A549 (cell line): ENCODE measurements around the gene CDX1. TPM values are rescaled to one million over a fixed set of nuclear protein-coding genes. Genes with fewer than 3 reads are reported as not detected.

Experiments
- ATAC-seq, 2 experiments: fragments of 200-7000 bp in 1 of 2; fragments of >200 bp in 1 of 2; cut with Nextera tagmentation in 1 of 2; cut with Tn5 transposase in 1 of 2; 3 replicates each; pipeline versions ENCODE4 v1.8.0 to v1.9.1; 2018 to 2020; ENCODE audit warnings: mild to moderate bottlenecking in 1 of 2, moderate library complexity in 1 of 2
- CTCF ChIA-PET: fragments of 300-600 bp; sonication (Branson Sonifier 250); formaldehyde crosslinking; extraction: SDS; loops from one replicate; lab custom pipeline; 2021; ENCODE audit warnings: antibody characterized with exemption, inconsistent platforms; lab: Yijun Ruan, JAX
- POLR2A ChIA-PET: fragments of 350-600 bp; formaldehyde crosslinking; extraction: SDS; loops from one replicate; lab custom pipeline; 2021; ENCODE audit warnings: antibody characterized with exemption, inconsistent platforms; lab: Yijun Ruan, JAX
- DNase-seq, 2 experiments: peaks; one replicate each; pipeline versions ENCODE4 v3.0.0 to v3.0.0-alpha.2; 2011 to 2016; ENCODE audit warnings: low read depth in 1 of 2, low spot score in 1 of 2
- FAIRE-seq: peaks from 2 replicates; lab custom pipeline; 2011; peaks lifted over from hg19 to GRCh38; lab: Jason Lieb, UNC
- H3K27ac ChIP-seq, 2 experiments: fragments of >200 bp; sonication (Bioruptor Twin); formaldehyde crosslinking; 3 replicates each; pipeline ENCODE4 v1.5.1; 2016 to 2017
- H3K4me1 ChIP-seq: fragments of >200 bp; sonication (Bioruptor Twin); formaldehyde crosslinking; 3 replicates; pipeline ENCODE4 v1.6.1; 2016
- H3K4me2 ChIP-seq: fragments of >200 bp; sonication (Bioruptor Twin); formaldehyde crosslinking; 3 replicates; pipeline ENCODE4 v1.6.1; 2016
- H3K4me3 ChIP-seq: fragments of >200 bp; sonication (Bioruptor Twin); formaldehyde crosslinking; 3 replicates; pipeline ENCODE4 v1.5.1; 2016
- H3K9me3 ChIP-seq: fragments of >200 bp; sonication (Bioruptor Twin); formaldehyde crosslinking; 3 replicates; pipeline ENCODE4 v1.6.1; 2016
- EHF ChIP-seq: fragments of 250-450 bp; sonication (Bioruptor Pico); IDR thresholded peaks from 2 replicates; pipeline ENCODE4 v1.5.0; 2020; ENCODE audit warnings: mild to moderate bottlenecking
- ESRRA ChIP-seq: fragments of 150-350 bp; IDR thresholded peaks from 2 replicates; pipeline ENCODE4 v1.6.1; 2014; ENCODE audit warnings: mild to moderate bottlenecking, low read length, borderline replicate concordance
- FOSB ChIP-seq: fragments of 250-450 bp; sonication (Bioruptor Pico); IDR thresholded peaks from 2 replicates; pipeline ENCODE4 v1.5.0; 2020; ENCODE audit warnings: mild to moderate bottlenecking, moderate library complexity
- FOSL2 ChIP-seq, 2 experiments: fragments of 450-650 bp in 1 of 2; fragments of >200 bp in 1 of 2; sonication (Bioruptor Twin) in 1 of 2; formaldehyde crosslinking; IDR thresholded peaks; 2 replicates each; pipeline versions ENCODE4 v1.5.0 to v1.6.1; 2016 to 2020; ENCODE audit warnings: mild to moderate bottlenecking in 1 of 2, moderate library complexity in 1 of 2
- MAZ ChIP-seq: fragments of 150-350 bp; IDR thresholded peaks from 2 replicates; pipeline ENCODE4 v1.6.1; 2014; ENCODE audit warnings: antibody characterized with exemption, low read depth, low read length, borderline replicate concordance
- MYC ChIP-seq: IDR thresholded peaks from 2 replicates; pipeline ENCODE4 v1.6.1; 2012; ENCODE audit warnings: mild to moderate bottlenecking, inconsistent platforms, low read length, improper control_type of control experiment, borderline replicate concordance
- NPAS2 ChIP-seq: fragments of 250-450 bp; sonication (Bioruptor Pico); IDR thresholded peaks from 2 replicates; pipeline ENCODE4 v1.8.0; 2022; ENCODE audit warnings: mild to moderate bottlenecking, moderate library complexity, borderline replicate concordance
- RAD21 ChIP-seq, 2 experiments: fragments of >200 bp in 1 of 2; sonication (Bioruptor Twin) in 1 of 2; formaldehyde crosslinking in 1 of 2; IDR thresholded peaks in 1 of 2; conservative IDR thresholded peaks in 1 of 2; 2 replicates in 1 of 2; 3 replicates in 1 of 2; pipeline ENCODE4 v1.6.1; 2012 to 2018; ENCODE audit warnings: inconsistent platforms in 1 of 2
- RARB ChIP-seq: fragments of 250-450 bp; sonication (Bioruptor Pico); IDR thresholded peaks from 2 replicates; pipeline ENCODE4 v1.8.0; 2021; ENCODE audit warnings: mild to moderate bottlenecking, moderate library complexity
- REST ChIP-seq: fragments of 200-600 bp; sonication (generic); IDR thresholded peaks from 2 replicates; pipeline ENCODE4 v1.6.1; 2016; ENCODE audit warnings: antibody characterized with exemption, mild to moderate bottlenecking, moderate library complexity
- RFX5 ChIP-seq: fragments of 450-650 bp; IDR thresholded peaks from 2 replicates; pipeline ENCODE4 v1.7.1; 2014; ENCODE audit warnings: antibody characterized with exemption, mild to moderate bottlenecking, moderate library complexity
- RNF2 ChIP-seq: fragments of 200-600 bp; sonication (generic); IDR thresholded peaks from 2 replicates; pipeline ENCODE4 v1.6.1; 2016; ENCODE audit warnings: low read depth, mild to moderate bottlenecking, antibody characterized with exemption, moderate library complexity, borderline replicate concordance
- TFCP2L1 ChIP-seq: fragments of 250-450 bp; sonication (Bioruptor Pico); IDR thresholded peaks from 2 replicates; pipeline ENCODE4 v1.5.0; 2021; ENCODE audit warnings: mild to moderate bottlenecking
- TP53 ChIP-seq: fragments of 250-450 bp; sonication (Bioruptor Pico); IDR thresholded peaks from 2 replicates; pipeline ENCODE4 v1.5.0; 2021; ENCODE audit warnings: mild to moderate bottlenecking, moderate library complexity
- WGBS: methylation state at CpG from one replicate; pipeline ENCODE4 v1.1.6; 2017; ENCODE audit errors: missing lambda C conversion rate; 5-methylcytosine and 5-hydroxymethylcytosine counted together
- polyA plus RNA-seq, 4 experiments: library from polyadenylated mRNA; depleted of rRNA in 3 of 4; stranded (reverse); fragments of >200 nt; fragmentation: RNase III in 1 of 4; extraction: RNeasy Plus Mini Kit Qiagen cat#74134 plus additional on column Dnase treatment in 1 of 4; gene quantifications; 2 replicates in 3 of 4; 3 replicates in 1 of 4; pipeline ENCODE4 v1.2.3, GENCODE V29; 2011 to 2017
- TF ChIP-seq, protein P1 (sequence below): fragments of 150-350 bp; IDR thresholded peaks from 2 replicates; pipeline ENCODE4 v1.6.1; 2014; ENCODE audit warnings: low read depth, mild to moderate bottlenecking, low read length
- TF ChIP-seq, protein P2 (sequence below): fragments of 250-450 bp; sonication (Bioruptor Pico); IDR thresholded peaks from 2 replicates; pipeline ENCODE4 v1.5.0; 2020; ENCODE audit warnings: low read depth, mild to moderate bottlenecking, moderate library complexity
- TF ChIP-seq, protein P3 (sequence below): IDR thresholded peaks from 2 replicates; pipeline ENCODE4 v1.6.1; 2012; ENCODE audit warnings: low read depth, borderline replicate concordance
- TF ChIP-seq, protein P4 (sequence below): fragments of >200 bp; sonication (Bioruptor Twin); formaldehyde crosslinking; IDR thresholded peaks from 3 replicates; pipeline ENCODE4 v1.6.1; 2016

CDX1 gene
- polyA plus RNA-seq, 2 of the 4 experiments (the other 2 are of a cell fraction): not detected

GRCh38 chr5:150124111-150124557 is 42.4 kb upstream of the CDX1 start:
- Histone ChIP-seq H3K9me3 (no peaks in the 10 kb centered on the region), H3K4me1 (0 out of 3 replicates have a peak, but pooled peaks cover 7% of the 10 kb centered on the region), H3K4me2 (no peak overlapping the region), H3K27ac (no peak overlapping the region), H3K4me3 (no peak overlapping the region)
- DNase-seq: no peak
- ATAC-seq: no peak
- TF ChIP-seq RARB (CRISPR knock-in tag) (no peak), TFCP2L1 (CRISPR knock-in tag) (no peak)
- TF ChIP-seq, protein P1, sequence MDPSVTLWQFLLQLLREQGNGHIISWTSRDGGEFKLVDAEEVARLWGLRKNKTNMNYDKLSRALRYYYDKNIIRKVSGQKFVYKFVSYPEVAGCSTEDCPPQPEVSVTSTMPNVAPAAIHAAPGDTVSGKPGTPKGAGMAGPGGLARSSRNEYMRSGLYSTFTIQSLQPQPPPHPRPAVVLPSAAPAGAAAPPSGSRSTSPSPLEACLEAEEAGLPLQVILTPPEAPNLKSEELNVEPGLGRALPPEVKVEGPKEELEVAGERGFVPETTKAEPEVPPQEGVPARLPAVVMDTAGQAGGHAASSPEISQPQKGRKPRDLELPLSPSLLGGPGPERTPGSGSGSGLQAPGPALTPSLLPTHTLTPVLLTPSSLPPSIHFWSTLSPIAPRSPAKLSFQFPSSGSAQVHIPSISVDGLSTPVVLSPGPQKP: no peak
- POLR2A ChIA-PET: no interaction called here
- WGBS: 68% methylated on average over 11 of the region's 11 CpGs
- CTCF ChIA-PET: interaction anchor here (0.9 to 11.7 kb wide), 4 partner anchors 12 to 290 kb away, joined by 3 to 82 read pairs (median 14); no protein-coding TSS in a partner anchor
- no peak for FAIRE-seq

GRCh38 chr5:150124596-150124995 is 42.0 kb upstream of the CDX1 start:
- 88% methylated on average over 8 of the region's 8 CpGs for WGBS
- POLR2A ChIA-PET: no interaction called here

More at GRCh38 chr5:150124596-150124995, 42.0 kb upstream of the CDX1 start:
- peaks cover 9% of the 10 kb centered on the region; the same call in 2 of the 3 replicates for H3K4me1 ChIP-seq
- H3K4me3 ChIP-seq: no peak overlapping the region
- ATAC-seq: no peak
- no peak for FAIRE-seq
- no peak for DNase-seq
- no peak overlapping the region for H3K4me2 ChIP-seq
- CTCF ChIA-PET: interaction anchor here (8.9 to 11.7 kb wide), 2 partner anchors 10 to 94 kb away, joined by 82 to 98 read pairs; no protein-coding TSS in a partner anchor
- no peak overlapping the region for H3K27ac ChIP-seq
- H3K9me3 ChIP-seq: no peaks in the 10 kb centered on the region
- TF ChIP-seq RAD21 (conservative IDR thresholded peaks at IDR 0.05 in 1 of 2, IDR thresholded peaks at IDR 0.05 in 1 of 2) (no peak), MYC (no peak), RFX5 (no peak), RNF2 (no peak), MAZ (no peak), ESRRA (no peak), EHF (CRISPR knock-in tag) (no peak), REST (no peak), TP53 (CRISPR knock-in tag) (no peak), TFCP2L1 (CRISPR knock-in tag) (no peak), FOSB (no peak), FOSL2 (IDR thresholded peaks at IDR 0.05) (no peak), FOSL2 (CRISPR knock-in tag; IDR thresholded peaks at IDR 0.05) (no peak), NPAS2 (CRISPR knock-in tag) (no peak)
- TF ChIP-seq, protein P2, sequence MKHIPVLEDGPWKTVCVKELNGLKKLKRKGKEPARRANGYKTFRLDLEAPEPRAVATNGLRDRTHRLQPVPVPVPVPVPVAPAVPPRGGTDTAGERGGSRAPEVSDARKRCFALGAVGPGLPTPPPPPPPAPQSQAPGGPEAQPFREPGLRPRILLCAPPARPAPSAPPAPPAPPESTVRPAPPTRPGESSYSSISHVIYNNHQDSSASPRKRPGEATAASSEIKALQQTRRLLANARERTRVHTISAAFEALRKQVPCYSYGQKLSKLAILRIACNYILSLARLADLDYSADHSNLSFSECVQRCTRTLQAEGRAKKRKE: no peak
- TF ChIP-seq, protein P3, sequence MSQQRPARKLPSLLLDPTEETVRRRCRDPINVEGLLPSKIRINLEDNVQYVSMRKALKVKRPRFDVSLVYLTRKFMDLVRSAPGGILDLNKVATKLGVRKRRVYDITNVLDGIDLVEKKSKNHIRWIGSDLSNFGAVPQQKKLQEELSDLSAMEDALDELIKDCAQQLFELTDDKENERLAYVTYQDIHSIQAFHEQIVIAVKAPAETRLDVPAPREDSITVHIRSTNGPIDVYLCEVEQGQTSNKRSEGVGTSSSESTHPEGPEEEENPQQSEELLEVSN: no peak
- TF ChIP-seq, protein P4, sequence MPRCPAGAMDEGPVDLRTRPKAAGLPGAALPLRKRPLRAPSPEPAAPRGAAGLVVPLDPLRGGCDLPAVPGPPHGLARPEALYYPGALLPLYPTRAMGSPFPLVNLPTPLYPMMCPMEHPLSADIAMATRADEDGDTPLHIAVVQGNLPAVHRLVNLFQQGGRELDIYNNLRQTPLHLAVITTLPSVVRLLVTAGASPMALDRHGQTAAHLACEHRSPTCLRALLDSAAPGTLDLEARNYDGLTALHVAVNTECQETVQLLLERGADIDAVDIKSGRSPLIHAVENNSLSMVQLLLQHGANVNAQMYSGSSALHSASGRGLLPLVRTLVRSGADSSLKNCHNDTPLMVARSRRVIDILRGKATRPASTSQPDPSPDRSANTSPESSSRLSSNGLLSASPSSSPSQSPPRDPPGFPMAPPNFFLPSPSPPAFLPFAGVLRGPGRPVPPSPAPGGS: no peak
